GM18873 (cell line): ENCODE data around the gene ALKBH7.
"Not testable (repeated sequence)": the region's sequence is repeated elsewhere in the genome, so short reads cannot be mapped to it uniquely, and the experiment has no call there.

Source experiments
- ATAC-seq: cut with Tn5 transposase; IDR thresholded peaks from one replicate; pipeline ENCODE4 v1.9.1; 2021; ENCODE audit warnings: mild to moderate bottlenecking, moderate library complexity, moderate number of reproducible peaks; ENCODE audit not compliant: unreplicated experiment, low FRiP score

ALKBH7 gene

GRCh38 chr19:6394831-6395230 is 22.2 kb downstream of the ALKBH7 start:
- no peak for ATAC-seq

- ATAC-seq = no peak
Measured at GRCh38 chr19:6396305-6396704, 23.7 kb downstream of the ALKBH7 start.

GRCh38 chr19:6400062-6400944 is 27.7 kb downstream of the ALKBH7 start:
- ATAC-seq = not testable (repeated sequence)

- no peak for ATAC-seq
Measured at GRCh38 chr19:6402058-6402457, 29.5 kb downstream of the ALKBH7 start.

GRCh38 chr19:6402837-6403608 is 30.4 kb downstream of the ALKBH7 start:
- ATAC-seq = no peak

- ATAC-seq = no peak
Measured at GRCh38 chr19:6406401-6406800, 33.8 kb downstream of the ALKBH7 start.

- no peak for ATAC-seq
Measured at GRCh38 chr19:6409346-6409745, 36.8 kb downstream of the ALKBH7 start.

GRCh38 chr19:6412061-6412446 is 39.5 kb downstream of the ALKBH7 start:
- no peak for ATAC-seq

GRCh38 chr19:6412447-6413091 is 40.0 kb downstream of the ALKBH7 start:
- ATAC-seq = no peak

- no peak for ATAC-seq
Measured at GRCh38 chr19:6413291-6413690, 40.7 kb downstream of the ALKBH7 start.

- ATAC-seq = no peak
Measured at GRCh38 chr19:6413721-6414643, 41.4 kb downstream of the ALKBH7 start.

GRCh38 chr19:6414793-6415590 is 42.4 kb downstream of the ALKBH7 start:
- no peak for ATAC-seq

GRCh38 chr19:6415591-6416190 is 43.1 kb downstream of the ALKBH7 start:
- no peak for ATAC-seq

- no peak for ATAC-seq
Measured at GRCh38 chr19:6416658-6417405, 44.2 kb downstream of the ALKBH7 start.

GRCh38 chr19:6417713-6418561 is 45.3 kb downstream of the ALKBH7 start:
- ATAC-seq = no peak

GRCh38 chr19:6418562-6418932 is 46.0 kb downstream of the ALKBH7 start:
- no peak for ATAC-seq
